ENCODE results near the gene PDK4.

The PDK4 gene

GRCh38 chr7:95596198-95597063 lies at the start of gene PDK4:
Gene PDK4, minus strand, starts transcription at chr7:95596516. Its CDS starts 223 bp downstream, at chr7:95596293.
- Histone ChIP-seq H3K4me1 (ENCODE audit: low read length) (no peaks in the 10 kb centered on the region), H2AFZ (ENCODE audit: low read depth, low read length) (no peak within 1 kb of the TSS), H4K20me1 (ENCODE audit: insufficient read depth, low read length) (no peaks in the 10 kb centered on the region), H3K27ac (ENCODE audit: low read length) (no peak within 1 kb of the TSS), H3K9ac (ENCODE audit: low read length) (no peak within 1 kb of the TSS), H3K9me3 (ENCODE audit: insufficient read depth, low read length) (no peaks in the 10 kb centered on the region), H3K36me3 (replicated peaks; ENCODE audit: low read depth, low read length) (no peaks in the 10 kb centered on the region), H3K4me2 (ENCODE audit: low read length) (no peak within 1 kb of the TSS), H3K27me3 (ENCODE audit: low read depth, low read length) (peaks cover 7% of the 10 kb centered on the region; the same call in 1 of the 2 replicates), H3K4me3 (ENCODE audit: low read length) (no peak within 1 kb of the TSS), H3K79me2 (ENCODE audit: low read length) (no peaks in the 10 kb centered on the region)
- no peak for TF ChIP-seq EZH2phosphoT487 (IDR thresholded peaks at IDR 0.05; ENCODE audit: low read depth)
- TF ChIP-seq, protein P1, sequence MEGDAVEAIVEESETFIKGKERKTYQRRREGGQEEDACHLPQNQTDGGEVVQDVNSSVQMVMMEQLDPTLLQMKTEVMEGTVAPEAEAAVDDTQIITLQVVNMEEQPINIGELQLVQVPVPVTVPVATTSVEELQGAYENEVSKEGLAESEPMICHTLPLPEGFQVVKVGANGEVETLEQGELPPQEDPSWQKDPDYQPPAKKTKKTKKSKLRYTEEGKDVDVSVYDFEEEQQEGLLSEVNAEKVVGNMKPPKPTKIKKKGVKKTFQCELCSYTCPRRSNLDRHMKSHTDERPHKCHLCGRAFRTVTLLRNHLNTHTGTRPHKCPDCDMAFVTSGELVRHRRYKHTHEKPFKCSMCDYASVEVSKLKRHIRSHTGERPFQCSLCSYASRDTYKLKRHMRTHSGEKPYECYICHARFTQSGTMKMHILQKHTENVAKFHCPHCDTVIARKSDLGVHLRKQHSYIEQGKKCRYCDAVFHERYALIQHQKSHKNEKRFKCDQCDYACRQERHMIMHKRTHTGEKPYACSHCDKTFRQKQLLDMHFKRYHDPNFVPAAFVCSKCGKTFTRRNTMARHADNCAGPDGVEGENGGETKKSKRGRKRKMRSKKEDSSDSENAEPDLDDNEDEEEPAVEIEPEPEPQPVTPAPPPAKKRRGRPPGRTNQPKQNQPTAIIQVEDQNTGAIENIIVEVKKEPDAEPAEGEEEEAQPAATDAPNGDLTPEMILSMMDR (IDR thresholded peaks at IDR 0.05; ENCODE audit: low read depth, low read length), result no peak

- H3K4me1 ChIP-seq (ENCODE audit: low read length), result no peaks in the 10 kb centered on the region; the same call in 1 of the 2 replicates
- H3K9me3 ChIP-seq (ENCODE audit: insufficient read depth, low read length), result no peaks in the 10 kb centered on the region
- H3K4me3 ChIP-seq (ENCODE audit: low read length), result no peak overlapping the region
- no peak overlapping the region for H3K9ac ChIP-seq (ENCODE audit: low read length)
- H3K36me3 ChIP-seq (replicated peaks; ENCODE audit: low read depth, low read length), result no peaks in the 10 kb centered on the region
- no peak overlapping the region for H3K4me2 ChIP-seq (ENCODE audit: low read length)
- peaks cover 12% of the 10 kb centered on the region for H3K27me3 ChIP-seq (ENCODE audit: low read depth, low read length)
- no peaks in the 10 kb centered on the region for H3K79me2 ChIP-seq (ENCODE audit: low read length)
- H3K27ac ChIP-seq (ENCODE audit: low read length), result no peak overlapping the region
- TF ChIP-seq EZH2phosphoT487 (IDR thresholded peaks at IDR 0.05; ENCODE audit: low read depth), result no peak
- TF ChIP-seq, protein P1 (IDR thresholded peaks at IDR 0.05; ENCODE audit: low read depth, low read length), result no peak
- H2AFZ ChIP-seq (ENCODE audit: low read depth, low read length), result no peak overlapping the region
- no peaks in the 10 kb centered on the region for H4K20me1 ChIP-seq (ENCODE audit: insufficient read depth, low read length)
These were observed 45.9 kb upstream of the PDK4 start for GRCh38 chr7:95642173-95642572.

- Histone ChIP-seq H3K9me3 (ENCODE audit: insufficient read depth, low read length) (no peaks in the 10 kb centered on the region), H3K36me3 (replicated peaks; ENCODE audit: low read depth, low read length) (no peaks in the 10 kb centered on the region), H3K4me1 (ENCODE audit: low read length) (no peaks in the 10 kb centered on the region; the same call in 1 of the 2 replicates), H3K4me2 (ENCODE audit: low read length) (no peak overlapping the region), H3K79me2 (ENCODE audit: low read length) (no peaks in the 10 kb centered on the region), H4K20me1 (ENCODE audit: insufficient read depth, low read length) (no peaks in the 10 kb centered on the region), H3K27me3 (ENCODE audit: low read depth, low read length) (peaks cover 5% of the 10 kb centered on the region; the same call in 1 of the 2 replicates), H3K27ac (ENCODE audit: low read length) (no peak overlapping the region), H2AFZ (ENCODE audit: low read depth, low read length) (no peak overlapping the region), H3K4me3 (ENCODE audit: low read length) (no peak overlapping the region), H3K9ac (ENCODE audit: low read length) (no peak overlapping the region)
- TF ChIP-seq EZH2phosphoT487 (IDR thresholded peaks at IDR 0.05; ENCODE audit: low read depth), result no peak
- TF ChIP-seq, protein P1 (IDR thresholded peaks at IDR 0.05; ENCODE audit: low read depth, low read length), result no peak
These were observed 40.0 kb upstream of the PDK4 start for GRCh38 chr7:95636140-95636940.

DNA sequence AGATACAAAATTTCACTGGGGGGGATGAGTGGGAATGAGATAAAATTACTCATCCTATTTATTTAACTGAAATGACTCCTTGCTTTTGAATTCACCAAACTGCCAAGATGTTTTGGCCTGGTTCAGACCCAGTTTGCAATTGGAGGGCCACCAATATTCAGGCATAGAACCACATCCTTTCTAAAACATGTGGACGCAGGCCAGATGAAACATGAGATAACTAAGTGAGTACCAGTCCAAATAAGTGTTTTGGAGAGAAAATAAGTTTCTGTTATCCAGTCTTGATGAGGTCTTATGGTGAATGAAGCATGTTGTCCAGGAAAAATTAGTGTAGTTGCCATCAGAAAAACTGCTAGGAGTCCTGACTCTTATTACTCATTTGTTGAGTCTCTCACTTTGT lies 36.3 kb upstream of the PDK4 start:
- H4K20me1 ChIP-seq (ENCODE audit: insufficient read depth, low read length), result no peaks in the 10 kb centered on the region
- TF ChIP-seq, protein P1 (IDR thresholded peaks at IDR 0.05; ENCODE audit: low read depth, low read length), result no peak
- TF ChIP-seq EZH2phosphoT487 (IDR thresholded peaks at IDR 0.05; ENCODE audit: low read depth), result no peak
- no peak overlapping the region for H3K4me2 ChIP-seq (ENCODE audit: low read length)
- no peak overlapping the region for H2AFZ ChIP-seq (ENCODE audit: low read depth, low read length)
- no peaks in the 10 kb centered on the region for H3K79me2 ChIP-seq (ENCODE audit: low read length)
- no peak overlapping the region for H3K9ac ChIP-seq (ENCODE audit: low read length)
- H3K36me3 ChIP-seq (replicated peaks; ENCODE audit: low read depth, low read length), result no peaks in the 10 kb centered on the region
- H3K9me3 ChIP-seq (ENCODE audit: insufficient read depth, low read length), result no peaks in the 10 kb centered on the region
- H3K4me3 ChIP-seq (ENCODE audit: low read length), result no peak overlapping the region
- no peaks in the 10 kb centered on the region for H3K4me1 ChIP-seq (ENCODE audit: low read length)
- H3K27me3 ChIP-seq (ENCODE audit: low read depth, low read length), result no peaks in the 10 kb centered on the region
- H3K27ac ChIP-seq (ENCODE audit: low read length), result no peak overlapping the region

All from OCI-LY3 (cell line).